ENCODE data around the gene DENND5A. TPM values are rescaled to one million over a fixed set of nuclear protein-coding genes. Genes with fewer than 3 reads are reported as not detected.

Gene DENND5A
- total and polyA plus RNA-seq, 9 of the 15 experiments (the other 6 are each of a cell fraction or from before 2014, with no cell fraction given) = 11.7 to 130 (median 46.3) TPM

- POLR2A ChIA-PET = no interaction called here
- 73% methylated on average over 4 of the region's 4 CpGs for WGBS (ENCODE audit: insufficient coverage, low coverage, missing lambda C conversion rate)
- CTCF ChIA-PET (ENCODE audit: low intra/inter-chr PET ratio) = no interaction called here
Measured at GRCh38 chr11:9178716-9179115, 86.4 kb downstream of the DENND5A start.

More at GRCh38 chr11:9178716-9179115, 86.4 kb downstream of the DENND5A start:
- Histone ChIP-seq H4K20me1 (replicated peaks; ENCODE audit: control insufficient read depth, insufficient read depth, low read length) (no peaks in the 10 kb centered on the region), H3K4me3 (no peak overlapping the region), H3K9me1 (ENCODE audit: control insufficient read depth, insufficient read depth, low read length) (no peaks in the 10 kb centered on the region), H3K79me2 (ENCODE audit: control insufficient read depth, insufficient read depth, low read length) (no peaks in the 10 kb centered on the region), H2AFZ (ENCODE audit: low read depth, low read length) (no peak overlapping the region), H3K4me2 (ENCODE audit: insufficient read depth, low read length) (no peak overlapping the region), H3K36me3 (ENCODE audit: control insufficient read depth, insufficient read depth, low read length) (peaks cover 50% of the 10 kb centered on the region), H3K27ac (ENCODE audit: extremely low read depth, low read depth, low read length) (no peak overlapping the region), H3K9ac (ENCODE audit: insufficient read depth in 1 of 2, low read depth in 2 of 2, low read length in 2 of 2) (no peak overlapping the region), H3K4me1 (replicated peaks in 1 of 2; ENCODE audit: control insufficient read depth in 2 of 2, insufficient read depth in 2 of 2, low read length in 2 of 2) (no peaks in the 10 kb centered on the region), H3K9me3 (replicated peaks; ENCODE audit: control insufficient read depth, insufficient read depth, low read depth, low read length) (no peaks in the 10 kb centered on the region), H3K27me3 (ENCODE audit: control insufficient read depth in 2 of 2, insufficient read depth in 2 of 2, low read length in 2 of 2) (no peaks in the 10 kb centered on the region)
- in situ Hi-C loops (cut with MboI) (no loop called here), intact Hi-C loops (cut with micrococcal nuclease) (no loop called here)
- ATAC-seq (no peak), DNase-seq (ENCODE audit: extremely low read depth in 1 of 4, low spot score in 3 of 4) (no peak), FAIRE-seq (no peak)
- TF ChIP-seq MEIS2 (IDR thresholded peaks at IDR 0.05; ENCODE audit: partially characterized antibody) (no peak), XRCC4 (IDR thresholded peaks at IDR 0.05; ENCODE audit: extremely low read depth, insufficient read depth, insufficient read length) (no peak), NFRKB (IDR thresholded peaks at IDR 0.05; ENCODE audit: low read depth) (no peak), ZNF184 (CRISPR knock-in tag; IDR thresholded peaks at IDR 0.05) (no peak), ZBTB5 (IDR thresholded peaks at IDR 0.05) (no peak), KDM5B (IDR thresholded peaks at IDR 0.05; ENCODE audit: insufficient replicate concordance, low read depth, low read length) (no peak), CC2D1A (IDR thresholded peaks at IDR 0.05) (no peak), SMARCC2 (IDR thresholded peaks at IDR 0.05; ENCODE audit: low read depth) (no peak)
- BruUV-seq (replicated peaks) = no TSS peak
